H1 (cell line): ENCODE measurements around the gene RASEF. TPM values are rescaled to one million over a fixed set of nuclear protein-coding genes. Genes with fewer than 3 reads are reported as not detected.

ENCODE experiments used
- CTCF ChIA-PET: fragments of 300-600 bp; sonication (Branson Sonifier 250); formaldehyde crosslinking; loops from one replicate; lab custom pipeline; 2021; ENCODE audit not compliant: partially characterized antibody; lab: Charles Lee
- POLR2A ChIA-PET: fragments of 300-600 bp; sonication (Branson Sonifier 250); formaldehyde crosslinking; loops from one replicate; lab custom pipeline; 2021; ENCODE audit warnings: inconsistent platforms; ENCODE audit not compliant: partially characterized antibody; lab: Charles Lee
- DNase-seq, 2 experiments: peaks; one replicate each; pipeline versions ENCODE4 v3.0.0 to v3.0.0-alpha.2; 2010 to 2022; ENCODE audit warnings: low spot score in 2 of 2, low read depth in 1 of 2, mixed read lengths in 1 of 2
- FAIRE-seq: peaks from 2 replicates; lab custom pipeline; 2011; peaks lifted over from hg19 to GRCh38; lab: Jason Lieb, UNC
- H2AFZ ChIP-seq: 2 replicates; pipeline ENCODE4 v1.8.1; 2012; ENCODE audit warnings: low read length, inconsistent platforms
- H2AK5ac ChIP-seq: 2 replicates; pipeline ENCODE4 v1.6.1; 2013; ENCODE audit warnings: low read depth, low read length
- H2BK120ac ChIP-seq: replicated peaks from 2 replicates; pipeline ENCODE3; 2013; ENCODE audit warnings: low read depth, low read length, inconsistent platforms
- H2BK12ac ChIP-seq: 2 replicates; pipeline ENCODE4 v1.6.1; 2013; ENCODE audit warnings: low read depth, low read length
- H2BK15ac ChIP-seq: 2 replicates; pipeline ENCODE4 v1.6.1; 2013; ENCODE audit warnings: low read length
- H2BK20ac ChIP-seq: 2 replicates; pipeline ENCODE4 v1.6.1; 2013; ENCODE audit warnings: low read length
- H2BK5ac ChIP-seq: 2 replicates; pipeline ENCODE4 v1.6.1; 2013; ENCODE audit warnings: low read depth, low read length
- H3K14ac ChIP-seq: 2 replicates; pipeline ENCODE4 v1.6.1; 2013; ENCODE audit warnings: inconsistent platforms; ENCODE audit not compliant: insufficient read length
- H3K18ac ChIP-seq: 2 replicates; pipeline ENCODE4 v1.6.1; 2013; ENCODE audit warnings: low read length; ENCODE audit errors: extremely low read depth
- H3K23ac ChIP-seq: 2 replicates; pipeline ENCODE4 v1.6.1; 2013; ENCODE audit warnings: inconsistent platforms; ENCODE audit not compliant: insufficient read length
- H3K23me2 ChIP-seq: 2 replicates; pipeline ENCODE4 v1.6.1; 2013; ENCODE audit warnings: low read depth, low read length
- H3K27ac ChIP-seq: 2 replicates; pipeline ENCODE4 v1.6.1; 2011; ENCODE audit warnings: low read depth, low read length, inconsistent platforms
- H3K27me3 ChIP-seq, 4 experiments: replicated peaks in 1 of 4; 1 replicate in 1 of 4; 2 replicates in 3 of 4; pipeline versions ENCODE4 v1.6.1 to v1.8.1; 2011 to 2013; ENCODE audit warnings: low read length in 3 of 4, mild to moderate bottlenecking in 3 of 4, inconsistent platforms in 2 of 4, mixed read lengths in 2 of 4, moderate library complexity in 1 of 4; ENCODE audit not compliant: control insufficient read depth in 3 of 4, insufficient read depth in 3 of 4; ENCODE audit errors: extremely low read depth in 1 of 4
- H3K36me3 ChIP-seq, 4 experiments: 2 replicates each; pipeline versions ENCODE4 v1.6.1 to v1.8.1; 2011 to 2013; ENCODE audit warnings: mild to moderate bottlenecking in 4 of 4, low read length in 3 of 4, moderate library complexity in 2 of 4, control low read depth in 1 of 4, inconsistent platforms in 1 of 4; ENCODE audit not compliant: insufficient read depth in 4 of 4, control insufficient read depth in 2 of 4
- H3K4ac ChIP-seq: replicated peaks from 2 replicates; pipeline ENCODE3; 2013; ENCODE audit warnings: low read length, low read depth, mixed read lengths, inconsistent platforms; ENCODE audit not compliant: insufficient read length
- H3K4me1 ChIP-seq, 4 experiments: replicated peaks in 1 of 4; 1 replicate in 1 of 4; 2 replicates in 3 of 4; pipeline versions ENCODE4 v1.6.1 to v1.8.1; 2011 to 2013; ENCODE audit warnings: low read length in 3 of 4, inconsistent platforms in 2 of 4, mixed read lengths in 1 of 4; ENCODE audit not compliant: insufficient read depth in 4 of 4, control insufficient read depth in 3 of 4
- H3K4me2 ChIP-seq, 2 experiments: 2 replicates each; pipeline versions ENCODE4 v1.6.1 to v1.8.1; 2011 to 2013; ENCODE audit warnings: low read depth in 2 of 2, low read length in 2 of 2, control low read depth in 1 of 2, inconsistent platforms in 1 of 2, mild to moderate bottlenecking in 1 of 2; ENCODE audit not compliant: insufficient read depth in 1 of 2
- H3K4me3 ChIP-seq, 4 experiments: fragments of 200-600, 300-600 bp in 1 of 4; sonication (generic), shearing (Covaris generic), sonication (Bioruptor Twin) in 1 of 4; 2 replicates each; pipeline versions ENCODE4 v1.5.1 to v1.8.1; 2011 to 2016; ENCODE audit warnings: low read length in 4 of 4, low read depth in 3 of 4, control low read depth in 2 of 4, inconsistent platforms in 2 of 4, mild to moderate bottlenecking in 2 of 4, mixed read lengths in 1 of 4, moderate library complexity in 1 of 4; ENCODE audit not compliant: insufficient read depth in 2 of 4; ENCODE audit errors: extremely low read depth in 1 of 4
- H3K56ac ChIP-seq: replicated peaks from 2 replicates; pipeline ENCODE3; 2013; ENCODE audit warnings: low read depth, mild to moderate bottlenecking, mixed read lengths, low read length, inconsistent platforms; ENCODE audit not compliant: insufficient read length
- H3K79me1 ChIP-seq: 2 replicates; pipeline ENCODE4 v1.6.1; 2013; ENCODE audit warnings: low read depth, low read length, control low read depth
- H3K79me2 ChIP-seq, 2 experiments: 2 replicates each; pipeline versions ENCODE4 v1.6.1 to v1.8.1; 2012 to 2013; ENCODE audit warnings: low read length in 2 of 2, mild to moderate bottlenecking in 2 of 2, inconsistent platforms in 1 of 2; ENCODE audit not compliant: insufficient read depth in 2 of 2, control insufficient read depth in 1 of 2
- H3K9ac ChIP-seq, 4 experiments: replicated peaks in 1 of 4; 1 replicate in 1 of 4; 2 replicates in 3 of 4; pipeline versions ENCODE4 v1.6.1 to v1.8.1; 2011 to 2013; ENCODE audit warnings: low read depth in 3 of 4, low read length in 3 of 4, control low read depth in 2 of 4, mild to moderate bottlenecking in 2 of 4, moderate library complexity in 2 of 4, inconsistent platforms in 1 of 4; ENCODE audit errors: extremely low read depth in 1 of 4
- H3K9me3 ChIP-seq, 2 experiments: 2 replicates each; pipeline versions ENCODE4 v1.6.1 to v1.8.1; 2012 to 2013; ENCODE audit warnings: mild to moderate bottlenecking in 2 of 2, moderate library complexity in 2 of 2, control low read depth in 1 of 2, inconsistent platforms in 1 of 2, low read depth in 1 of 2, low read length in 1 of 2, mixed read lengths in 1 of 2; ENCODE audit not compliant: insufficient read depth in 2 of 2
- H4K20me1 ChIP-seq, 2 experiments: replicated peaks in 1 of 2; 2 replicates each; pipeline versions ENCODE3 to v1.8.1; 2011 to 2013; ENCODE audit warnings: inconsistent platforms in 2 of 2, low read length in 2 of 2, mild to moderate bottlenecking in 1 of 2; ENCODE audit not compliant: insufficient read depth in 2 of 2, control insufficient read depth in 1 of 2
- H4K5ac ChIP-seq: 2 replicates; pipeline ENCODE4 v1.6.1; 2013; ENCODE audit warnings: low read length, low read depth, mixed read lengths, inconsistent platforms; ENCODE audit not compliant: insufficient read length
- H4K8ac ChIP-seq: 2 replicates; pipeline ENCODE4 v1.8.0; 2013; ENCODE audit warnings: mild to moderate bottlenecking, moderate library complexity, low read length, inconsistent platforms; ENCODE audit not compliant: insufficient read depth; ENCODE audit errors: extremely low read depth
- H4K91ac ChIP-seq: replicated peaks from 2 replicates; pipeline ENCODE3; 2013; ENCODE audit warnings: low read length, mixed read lengths, inconsistent platforms; ENCODE audit not compliant: insufficient read length
- BACH1 ChIP-seq: IDR thresholded peaks from 2 replicates; pipeline ENCODE4 v1.6.1; 2012; ENCODE audit warnings: low read length, improper control_type of control experiment
- CHD2 ChIP-seq: IDR thresholded peaks from 2 replicates; pipeline ENCODE4 v1.6.1; 2012; ENCODE audit warnings: low read length, improper control_type of control experiment
- HDAC2 ChIP-seq, 2 experiments: fragments of 300-600 bp in 1 of 2; sonication (generic) in 1 of 2; IDR thresholded peaks; 2 replicates each; pipeline ENCODE4 v1.6.1; 2011 to 2012; ENCODE audit warnings: low read depth in 2 of 2, low read length in 2 of 2, mild to moderate bottlenecking in 2 of 2, moderate library complexity in 2 of 2, borderline replicate concordance in 1 of 2, inconsistent platforms in 1 of 2
- WGBS, 2 experiments: shearing (Covaris generic) in 1 of 2; methylation state at CpG; one replicate each; pipeline versions ENCODE4 v1.1.6 to v1.1.7; 2013 to 2015; ENCODE audit warnings: low lambda C conversion rate in 2 of 2, mixed read lengths in 2 of 2, inconsistent platforms in 1 of 2, low coverage in 1 of 2, missing lambda C conversion rate in 1 of 2; ENCODE audit not compliant: insufficient replicate concordance in 2 of 2, insufficient coverage in 1 of 2, insufficient read length in 1 of 2; ENCODE audit errors: extremely low coverage in 1 of 2, missing lambda C conversion rate in 1 of 2; 5-methylcytosine and 5-hydroxymethylcytosine counted together
- polyA plus RNA-seq, 7 experiments: library from polyadenylated mRNA; depleted of rRNA in 3 of 7; stranded (reverse) in 5 of 7; unstranded in 2 of 7; fragments of >200 nt in 5 of 7; fragments of 200-250 nt in 2 of 7; gene quantifications; 1 replicate in 5 of 7; 2 replicates in 1 of 7; 4 replicates in 1 of 7; pipeline versions ENCODE4 v1.2.1 to v1.2.3, GENCODE V29; 2011 to 2013; ENCODE audit warnings: missing spikeins in 2 of 7, mixed read lengths in 2 of 7
- total RNA-seq: library from RNA; stranded (reverse); fragmentation: NEBNext Ultra II Directional; extraction: Animal tissue kit (Norgen Biotek cat#: 25700); gene quantifications from 2 replicates; pipeline ENCODE4 v1.2.1, GENCODE V29; 2021
- TF ChIP-seq, protein P1 (sequence below): IDR thresholded peaks from 2 replicates; pipeline ENCODE4 v1.6.1; 2011; ENCODE audit warnings: low read length, improper control_type of control experiment
- TF ChIP-seq, protein P2 (sequence below): IDR thresholded peaks from 2 replicates; pipeline ENCODE4 v1.6.1; 2011; ENCODE audit warnings: low read depth, mild to moderate bottlenecking, low read length; ENCODE audit not compliant: insufficient read depth

RASEF gene
- total and polyA plus RNA-seq, 2 of the 8 experiments (the other 6 are each of a cell fraction or from before 2014, with no cell fraction given): 1.1 to 4.6 TPM

DNA sequence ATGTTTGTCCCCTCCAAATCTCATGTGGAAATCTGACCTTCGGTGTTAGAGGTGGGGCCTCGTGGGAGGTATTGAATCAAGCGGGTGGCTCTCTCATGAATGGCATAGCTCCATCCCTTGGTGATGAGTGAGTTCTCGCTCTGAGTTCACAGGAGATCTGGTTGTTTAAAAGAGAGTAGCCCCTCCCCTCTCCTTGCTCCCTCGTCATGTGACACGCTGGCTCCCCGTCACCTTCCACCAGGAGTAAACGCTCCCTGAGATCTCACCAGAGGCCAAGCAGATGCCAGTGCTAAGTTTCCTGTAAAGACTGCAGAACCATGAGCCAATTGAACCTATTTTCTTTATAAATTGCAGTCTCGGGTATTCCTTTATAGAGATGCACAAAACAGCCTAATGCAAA is 74.5 kb downstream of the RASEF start:
- Histone ChIP-seq H3K9me3 (no peaks in the 10 kb centered on the region), H3K79me2 (no peaks in the 10 kb centered on the region), H3K14ac (no peak overlapping the region), H3K4me3 (no peak overlapping the region), H2BK12ac (no peak overlapping the region), H2AFZ (no peak overlapping the region), H3K56ac (no peak overlapping the region), H2BK15ac (no peak overlapping the region), H2BK20ac (no peak overlapping the region), H3K23me2 (no peaks in the 10 kb centered on the region), H2AK5ac (no peak overlapping the region), H3K23ac (no peak overlapping the region), H3K27ac (no peak overlapping the region), H3K4ac (no peak overlapping the region), H4K20me1 (no peaks in the 10 kb centered on the region), H4K91ac (no peak overlapping the region), H3K9ac (no peak overlapping the region), H3K36me3 (no peaks in the 10 kb centered on the region), H3K79me1 (no peaks in the 10 kb centered on the region), H3K4me2 (no peak overlapping the region), H3K27me3 (no peaks in the 10 kb centered on the region), H4K8ac (no peak overlapping the region), H3K18ac (no peak overlapping the region), H2BK5ac (no peak overlapping the region), H3K4me1 (no peaks in the 10 kb centered on the region), H2BK120ac (no peak overlapping the region), H4K5ac (no peak overlapping the region)
- FAIRE-seq: no peak
- WGBS, 2 experiments: 88% methylated on average over 9 of the region's 9 CpGs; no CpG with 5 or more reads in 1 of the 2 experiments
- ChIA-PET POLR2A (no interaction called here), CTCF (no interaction called here)
- peak in 1 of 2 experiments; percentile 10 for DNase-seq
- TF ChIP-seq, protein P1, sequence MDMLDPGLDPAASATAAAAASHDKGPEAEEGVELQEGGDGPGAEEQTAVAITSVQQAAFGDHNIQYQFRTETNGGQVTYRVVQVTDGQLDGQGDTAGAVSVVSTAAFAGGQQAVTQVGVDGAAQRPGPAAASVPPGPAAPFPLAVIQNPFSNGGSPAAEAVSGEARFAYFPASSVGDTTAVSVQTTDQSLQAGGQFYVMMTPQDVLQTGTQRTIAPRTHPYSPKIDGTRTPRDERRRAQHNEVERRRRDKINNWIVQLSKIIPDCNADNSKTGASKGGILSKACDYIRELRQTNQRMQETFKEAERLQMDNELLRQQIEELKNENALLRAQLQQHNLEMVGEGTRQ: peak; percentile 65
- TF ChIP-seq BACH1 (no peak), HDAC2 (IDR thresholded peaks at IDR 0.05; ENCODE audit: borderline replicate concordance in 1 of 2, low read depth in 2 of 2, low read length in 2 of 2) (no peak), CHD2 (0 out of 2 replicates have a peak, but pooled peaks have one; percentile 37)
- TF ChIP-seq, protein P2, sequence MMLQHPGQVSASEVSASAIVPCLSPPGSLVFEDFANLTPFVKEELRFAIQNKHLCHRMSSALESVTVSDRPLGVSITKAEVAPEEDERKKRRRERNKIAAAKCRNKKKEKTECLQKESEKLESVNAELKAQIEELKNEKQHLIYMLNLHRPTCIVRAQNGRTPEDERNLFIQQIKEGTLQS: 0 out of 2 replicates have a peak, but pooled peaks have one; percentile 21
